H1 (cell line): Measurements from ENCODE around the gene SLIT3. TPM values are rescaled to one million over a fixed set of nuclear protein-coding genes. Genes with fewer than 3 reads are reported as not detected.

Experiments used
- CTCF ChIA-PET: fragments of 300-600 bp; sonication (Branson Sonifier 250); formaldehyde crosslinking; loops from one replicate; lab custom pipeline; 2021; ENCODE audit not compliant: partially characterized antibody; lab: Charles Lee
- POLR2A ChIA-PET: fragments of 300-600 bp; sonication (Branson Sonifier 250); formaldehyde crosslinking; loops from one replicate; lab custom pipeline; 2021; ENCODE audit warnings: inconsistent platforms; ENCODE audit not compliant: partially characterized antibody; lab: Charles Lee
- DNase-seq, 2 experiments: peaks; one replicate each; pipeline versions ENCODE4 v3.0.0 to v3.0.0-alpha.2; 2010 to 2022; ENCODE audit warnings: low spot score in 2 of 2, low read depth in 1 of 2, mixed read lengths in 1 of 2
- FAIRE-seq: peaks from 2 replicates; lab custom pipeline; 2011; peaks lifted over from hg19 to GRCh38; lab: Jason Lieb, UNC
- H2AFZ ChIP-seq: 2 replicates; pipeline ENCODE4 v1.8.1; 2012; ENCODE audit warnings: low read length, inconsistent platforms
- H2AK5ac ChIP-seq: 2 replicates; pipeline ENCODE4 v1.6.1; 2013; ENCODE audit warnings: low read depth, low read length
- H2BK120ac ChIP-seq: replicated peaks from 2 replicates; pipeline ENCODE3; 2013; ENCODE audit warnings: low read depth, low read length, inconsistent platforms
- H2BK12ac ChIP-seq: 2 replicates; pipeline ENCODE4 v1.6.1; 2013; ENCODE audit warnings: low read depth, low read length
- H2BK15ac ChIP-seq: 2 replicates; pipeline ENCODE4 v1.6.1; 2013; ENCODE audit warnings: low read length
- H2BK20ac ChIP-seq: 2 replicates; pipeline ENCODE4 v1.6.1; 2013; ENCODE audit warnings: low read length
- H2BK5ac ChIP-seq: 2 replicates; pipeline ENCODE4 v1.6.1; 2013; ENCODE audit warnings: low read depth, low read length
- H3K14ac ChIP-seq: 2 replicates; pipeline ENCODE4 v1.6.1; 2013; ENCODE audit warnings: inconsistent platforms; ENCODE audit not compliant: insufficient read length
- H3K18ac ChIP-seq: 2 replicates; pipeline ENCODE4 v1.6.1; 2013; ENCODE audit warnings: low read length; ENCODE audit errors: extremely low read depth
- H3K23ac ChIP-seq: 2 replicates; pipeline ENCODE4 v1.6.1; 2013; ENCODE audit warnings: inconsistent platforms; ENCODE audit not compliant: insufficient read length
- H3K23me2 ChIP-seq: 2 replicates; pipeline ENCODE4 v1.6.1; 2013; ENCODE audit warnings: low read depth, low read length
- H3K27ac ChIP-seq: 2 replicates; pipeline ENCODE4 v1.6.1; 2011; ENCODE audit warnings: low read depth, low read length, inconsistent platforms
- H3K27me3 ChIP-seq, 4 experiments: replicated peaks in 1 of 4; 1 replicate in 1 of 4; 2 replicates in 3 of 4; pipeline versions ENCODE4 v1.6.1 to v1.8.1; 2011 to 2013; ENCODE audit warnings: low read length in 3 of 4, mild to moderate bottlenecking in 3 of 4, inconsistent platforms in 2 of 4, mixed read lengths in 2 of 4, moderate library complexity in 1 of 4; ENCODE audit not compliant: control insufficient read depth in 3 of 4, insufficient read depth in 3 of 4; ENCODE audit errors: extremely low read depth in 1 of 4
- H3K36me3 ChIP-seq, 4 experiments: 2 replicates each; pipeline versions ENCODE4 v1.6.1 to v1.8.1; 2011 to 2013; ENCODE audit warnings: mild to moderate bottlenecking in 4 of 4, low read length in 3 of 4, moderate library complexity in 2 of 4, control low read depth in 1 of 4, inconsistent platforms in 1 of 4; ENCODE audit not compliant: insufficient read depth in 4 of 4, control insufficient read depth in 2 of 4
- H3K4ac ChIP-seq: replicated peaks from 2 replicates; pipeline ENCODE3; 2013; ENCODE audit warnings: low read length, low read depth, mixed read lengths, inconsistent platforms; ENCODE audit not compliant: insufficient read length
- H3K4me1 ChIP-seq, 4 experiments: replicated peaks in 1 of 4; 1 replicate in 1 of 4; 2 replicates in 3 of 4; pipeline versions ENCODE4 v1.6.1 to v1.8.1; 2011 to 2013; ENCODE audit warnings: low read length in 3 of 4, inconsistent platforms in 2 of 4, mixed read lengths in 1 of 4; ENCODE audit not compliant: insufficient read depth in 4 of 4, control insufficient read depth in 3 of 4
- H3K4me2 ChIP-seq, 2 experiments: 2 replicates each; pipeline versions ENCODE4 v1.6.1 to v1.8.1; 2011 to 2013; ENCODE audit warnings: low read depth in 2 of 2, low read length in 2 of 2, control low read depth in 1 of 2, inconsistent platforms in 1 of 2, mild to moderate bottlenecking in 1 of 2; ENCODE audit not compliant: insufficient read depth in 1 of 2
- H3K4me3 ChIP-seq, 4 experiments: fragments of 200-600, 300-600 bp in 1 of 4; sonication (generic), shearing (Covaris generic), sonication (Bioruptor Twin) in 1 of 4; 2 replicates each; pipeline versions ENCODE4 v1.5.1 to v1.8.1; 2011 to 2016; ENCODE audit warnings: low read length in 4 of 4, low read depth in 3 of 4, control low read depth in 2 of 4, inconsistent platforms in 2 of 4, mild to moderate bottlenecking in 2 of 4, mixed read lengths in 1 of 4, moderate library complexity in 1 of 4; ENCODE audit not compliant: insufficient read depth in 2 of 4; ENCODE audit errors: extremely low read depth in 1 of 4
- H3K56ac ChIP-seq: replicated peaks from 2 replicates; pipeline ENCODE3; 2013; ENCODE audit warnings: low read depth, mild to moderate bottlenecking, mixed read lengths, low read length, inconsistent platforms; ENCODE audit not compliant: insufficient read length
- H3K79me1 ChIP-seq: 2 replicates; pipeline ENCODE4 v1.6.1; 2013; ENCODE audit warnings: low read depth, low read length, control low read depth
- H3K79me2 ChIP-seq, 2 experiments: 2 replicates each; pipeline versions ENCODE4 v1.6.1 to v1.8.1; 2012 to 2013; ENCODE audit warnings: low read length in 2 of 2, mild to moderate bottlenecking in 2 of 2, inconsistent platforms in 1 of 2; ENCODE audit not compliant: insufficient read depth in 2 of 2, control insufficient read depth in 1 of 2
- H3K9ac ChIP-seq, 4 experiments: replicated peaks in 1 of 4; 1 replicate in 1 of 4; 2 replicates in 3 of 4; pipeline versions ENCODE4 v1.6.1 to v1.8.1; 2011 to 2013; ENCODE audit warnings: low read depth in 3 of 4, low read length in 3 of 4, control low read depth in 2 of 4, mild to moderate bottlenecking in 2 of 4, moderate library complexity in 2 of 4, inconsistent platforms in 1 of 4; ENCODE audit errors: extremely low read depth in 1 of 4
- H3K9me3 ChIP-seq, 2 experiments: 2 replicates each; pipeline versions ENCODE4 v1.6.1 to v1.8.1; 2012 to 2013; ENCODE audit warnings: mild to moderate bottlenecking in 2 of 2, moderate library complexity in 2 of 2, control low read depth in 1 of 2, inconsistent platforms in 1 of 2, low read depth in 1 of 2, low read length in 1 of 2, mixed read lengths in 1 of 2; ENCODE audit not compliant: insufficient read depth in 2 of 2
- H4K20me1 ChIP-seq, 2 experiments: replicated peaks in 1 of 2; 2 replicates each; pipeline versions ENCODE3 to v1.8.1; 2011 to 2013; ENCODE audit warnings: inconsistent platforms in 2 of 2, low read length in 2 of 2, mild to moderate bottlenecking in 1 of 2; ENCODE audit not compliant: insufficient read depth in 2 of 2, control insufficient read depth in 1 of 2
- H4K5ac ChIP-seq: 2 replicates; pipeline ENCODE4 v1.6.1; 2013; ENCODE audit warnings: low read length, low read depth, mixed read lengths, inconsistent platforms; ENCODE audit not compliant: insufficient read length
- H4K8ac ChIP-seq: 2 replicates; pipeline ENCODE4 v1.8.0; 2013; ENCODE audit warnings: mild to moderate bottlenecking, moderate library complexity, low read length, inconsistent platforms; ENCODE audit not compliant: insufficient read depth; ENCODE audit errors: extremely low read depth
- H4K91ac ChIP-seq: replicated peaks from 2 replicates; pipeline ENCODE3; 2013; ENCODE audit warnings: low read length, mixed read lengths, inconsistent platforms; ENCODE audit not compliant: insufficient read length
- ASH2L ChIP-seq: fragments of 200-600, 300-600 bp; sonication (generic); IDR thresholded peaks from one replicate; pipeline ENCODE4 v1.7.1; 2017; ENCODE audit warnings: low read length
- EGR1 ChIP-seq: IDR thresholded peaks from 2 replicates; pipeline ENCODE4 v1.6.1; 2011; ENCODE audit warnings: low read depth, low read length, borderline replicate concordance
- FOSL1 ChIP-seq: IDR thresholded peaks from 2 replicates; pipeline ENCODE4 v1.6.1; 2011; ENCODE audit warnings: mild to moderate bottlenecking, low read depth, low read length, moderate library complexity; ENCODE audit not compliant: insufficient read depth
- KDM5A ChIP-seq: fragments of 200-600 bp; IDR thresholded peaks from 2 replicates; pipeline ENCODE4 v1.7.1; 2012; ENCODE audit warnings: mild to moderate bottlenecking, low read length, inconsistent platforms, mixed read lengths
- SIX5 ChIP-seq: IDR thresholded peaks from 2 replicates; pipeline ENCODE4 v1.6.1; 2011; ENCODE audit warnings: mild to moderate bottlenecking, low read depth, low read length
- TBP ChIP-seq: IDR thresholded peaks from 2 replicates; pipeline ENCODE4 v1.6.1; 2011; ENCODE audit warnings: low read depth, low read length, improper control_type of control experiment
- WGBS, 2 experiments: shearing (Covaris generic) in 1 of 2; methylation state at CpG; one replicate each; pipeline versions ENCODE4 v1.1.6 to v1.1.7; 2013 to 2015; ENCODE audit warnings: low lambda C conversion rate in 2 of 2, mixed read lengths in 2 of 2, inconsistent platforms in 1 of 2, low coverage in 1 of 2, missing lambda C conversion rate in 1 of 2; ENCODE audit not compliant: insufficient replicate concordance in 2 of 2, insufficient coverage in 1 of 2, insufficient read length in 1 of 2; ENCODE audit errors: extremely low coverage in 1 of 2, missing lambda C conversion rate in 1 of 2; 5-methylcytosine and 5-hydroxymethylcytosine counted together
- polyA plus RNA-seq, 7 experiments: library from polyadenylated mRNA; depleted of rRNA in 3 of 7; stranded (reverse) in 5 of 7; unstranded in 2 of 7; fragments of >200 nt in 5 of 7; fragments of 200-250 nt in 2 of 7; gene quantifications; 1 replicate in 5 of 7; 2 replicates in 1 of 7; 4 replicates in 1 of 7; pipeline versions ENCODE4 v1.2.1 to v1.2.3, GENCODE V29; 2011 to 2013; ENCODE audit warnings: missing spikeins in 2 of 7, mixed read lengths in 2 of 7
- total RNA-seq: library from RNA; stranded (reverse); fragmentation: NEBNext Ultra II Directional; extraction: Animal tissue kit (Norgen Biotek cat#: 25700); gene quantifications from 2 replicates; pipeline ENCODE4 v1.2.1, GENCODE V29; 2021

SLIT3 gene
- total and polyA plus RNA-seq, 2 of the 8 experiments (the other 6 are each of a cell fraction or from before 2014, with no cell fraction given) = 1.1 to 1.2 TPM

DNA sequence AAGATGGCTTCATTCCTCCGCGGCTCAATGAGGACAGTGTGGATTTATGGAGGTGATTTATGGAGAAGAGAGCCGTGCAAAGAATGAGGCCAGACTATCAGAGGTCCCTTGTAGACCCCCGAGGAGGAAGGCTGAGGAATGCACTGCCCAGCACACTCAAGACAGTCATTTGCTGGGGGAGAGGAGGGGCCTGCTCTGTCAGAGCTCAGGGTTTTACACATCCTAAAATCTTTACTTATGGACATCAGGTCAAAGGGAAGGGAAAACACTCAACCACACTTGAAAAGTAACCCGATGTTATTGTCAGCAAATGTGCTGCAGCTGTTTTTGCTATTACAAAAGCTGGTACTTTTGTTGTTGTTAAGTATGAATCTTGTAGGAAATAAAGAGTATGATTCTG, 289.5 kb downstream of the SLIT3 start:
- Histone ChIP-seq H3K23ac (no peak overlapping the region), H2BK20ac (no peak overlapping the region), H3K4me3 (no peak overlapping the region), H3K9me3 (no peaks in the 10 kb centered on the region), H3K23me2 (no peaks in the 10 kb centered on the region), H4K91ac (no peak overlapping the region), H4K20me1 (no peaks in the 10 kb centered on the region), H3K36me3 (no peaks in the 10 kb centered on the region), H3K27me3 (no peaks in the 10 kb centered on the region), H3K14ac (no peak overlapping the region), H3K4ac (no peak overlapping the region), H4K5ac (no peak overlapping the region), H3K79me1 (no peaks in the 10 kb centered on the region), H4K8ac (no peak overlapping the region), H3K4me2 (no peak overlapping the region), H3K9ac (no peak overlapping the region), H2BK12ac (no peak overlapping the region), H2BK15ac (no peak overlapping the region), H3K27ac (no peak overlapping the region), H2BK120ac (no peak overlapping the region), H2AFZ (no peak overlapping the region), H3K18ac (no peak overlapping the region), H3K79me2 (no peaks in the 10 kb centered on the region), H3K4me1 (peaks cover 3 to 13% (median 9%) of the 10 kb centered on the region in 4 experiments), H2AK5ac (no peak overlapping the region), H2BK5ac (no peak overlapping the region), H3K56ac (no peak overlapping the region)
- ChIA-PET CTCF (interaction anchor here (0.8 to 2.0 kb wide), 3 partner anchors 32 to 569 kb away, joined by 3 to 5 read pairs (median 3); no protein-coding TSS in a partner anchor), POLR2A (no interaction called here)
- TF ChIP-seq KDM5A = no peak
- TF ChIP-seq EGR1 = no peak
- no peak for TF ChIP-seq SIX5
- TF ChIP-seq ASH2L = no peak
- no peak for TF ChIP-seq TBP
- no peak for TF ChIP-seq FOSL1
- FAIRE-seq (no peak), DNase-seq (no peak)
- 98% methylated on average over 5 of the region's 5 CpGs; no CpG with 5 or more reads in 1 of the 2 experiments for WGBS, 2 experiments
